ENCODE measurements around the gene ETV1.

ETV1 gene

GRCh38 chr7:13990984-13991790, 1.7 kb upstream of the ETV1 start:
- no peak for TF ChIP-seq EZH2phosphoT487 (IDR thresholded peaks at IDR 0.05; ENCODE audit: borderline replicate concordance)
- no peak for TF ChIP-seq CTCF (conservative IDR thresholded peaks at IDR 0.05; ENCODE audit: low read length)
- no peak overlapping the region for H3K4me3 ChIP-seq (ENCODE audit: low read length, poor library complexity, severe bottlenecking)
- no peaks in the 10 kb centered on the region for H3K79me2 ChIP-seq (ENCODE audit: insufficient read depth, low read length)
- H3K27me3 ChIP-seq (ENCODE audit: insufficient read depth, low read length, poor library complexity, severe bottlenecking), result no peaks in the 10 kb centered on the region
- H3F3A ChIP-seq (ENCODE audit: low read depth), result no peaks in the 10 kb centered on the region
- no peaks in the 10 kb centered on the region for H3K36me3 ChIP-seq (ENCODE audit: insufficient read depth, low read length)
- no peak overlapping the region for H3K9ac ChIP-seq (ENCODE audit: low read depth, low read length, poor library complexity, severe bottlenecking)
- no peak overlapping the region for H3K4me2 ChIP-seq (ENCODE audit: low read depth, low read length, poor library complexity, severe bottlenecking)
- H3K9me2 ChIP-seq (replicated peaks; ENCODE audit: low read depth, low read length), result no peaks in the 10 kb centered on the region
- no peak overlapping the region for H2AFZ ChIP-seq (ENCODE audit: low read length)
- no peaks in the 10 kb centered on the region for H3K4me1 ChIP-seq (ENCODE audit: insufficient read depth, low read length, poor library complexity, severe bottlenecking)
- H4K20me1 ChIP-seq (ENCODE audit: insufficient read depth, low read length, poor library complexity, severe bottlenecking), result no peaks in the 10 kb centered on the region
- H3K9me3 ChIP-seq (ENCODE audit: insufficient read depth, low read depth, low read length), result no peaks in the 10 kb centered on the region

GRCh38 chr7:13990319-13990983, 985 bp upstream of the ETV1 start:
- no peaks in the 10 kb centered on the region for H3K4me1 ChIP-seq (ENCODE audit: insufficient read depth, low read length, poor library complexity, severe bottlenecking)
- H3K9me2 ChIP-seq (replicated peaks; ENCODE audit: low read depth, low read length), result no peaks in the 10 kb centered on the region
- no peaks in the 10 kb centered on the region for H3K36me3 ChIP-seq (ENCODE audit: insufficient read depth, low read length)
- H3K4me3 ChIP-seq (ENCODE audit: low read length, poor library complexity, severe bottlenecking), result no peak overlapping the region
- no peaks in the 10 kb centered on the region for H3K79me2 ChIP-seq (ENCODE audit: insufficient read depth, low read length)
- no peaks in the 10 kb centered on the region for H3K27me3 ChIP-seq (ENCODE audit: insufficient read depth, low read length, poor library complexity, severe bottlenecking)
- no peak overlapping the region for H3K9ac ChIP-seq (ENCODE audit: low read depth, low read length, poor library complexity, severe bottlenecking)
- no peaks in the 10 kb centered on the region for H3F3A ChIP-seq (ENCODE audit: low read depth)
- H3K4me2 ChIP-seq (ENCODE audit: low read depth, low read length, poor library complexity, severe bottlenecking), result no peak overlapping the region
- no peaks in the 10 kb centered on the region for H4K20me1 ChIP-seq (ENCODE audit: insufficient read depth, low read length, poor library complexity, severe bottlenecking)
- TF ChIP-seq CTCF (conservative IDR thresholded peaks at IDR 0.05; ENCODE audit: low read length), result no peak
- H3K9me3 ChIP-seq (ENCODE audit: insufficient read depth, low read depth, low read length), result no peaks in the 10 kb centered on the region
- no peak overlapping the region for H2AFZ ChIP-seq (ENCODE audit: low read length)

GRCh38 chr7:13989949-13990305, 461 bp upstream of the ETV1 start:
- no peaks in the 10 kb centered on the region for H3F3A ChIP-seq (ENCODE audit: low read depth)
- H3K9me3 ChIP-seq (ENCODE audit: insufficient read depth, low read depth, low read length), result no peaks in the 10 kb centered on the region
- no peaks in the 10 kb centered on the region for H3K36me3 ChIP-seq (ENCODE audit: insufficient read depth, low read length)
- no peaks in the 10 kb centered on the region for H3K27me3 ChIP-seq (ENCODE audit: insufficient read depth, low read length, poor library complexity, severe bottlenecking)
- no peak overlapping the region for H2AFZ ChIP-seq (ENCODE audit: low read length)
- TF ChIP-seq CTCF (conservative IDR thresholded peaks at IDR 0.05; ENCODE audit: low read length) (no peak), EZH2phosphoT487 (IDR thresholded peaks at IDR 0.05; ENCODE audit: borderline replicate concordance) (no peak)
- no peaks in the 10 kb centered on the region for H3K79me2 ChIP-seq (ENCODE audit: insufficient read depth, low read length)
- no peak overlapping the region for H3K4me2 ChIP-seq (ENCODE audit: low read depth, low read length, poor library complexity, severe bottlenecking)
- H3K4me1 ChIP-seq (ENCODE audit: insufficient read depth, low read length, poor library complexity, severe bottlenecking), result no peaks in the 10 kb centered on the region
- no peaks in the 10 kb centered on the region for H4K20me1 ChIP-seq (ENCODE audit: insufficient read depth, low read length, poor library complexity, severe bottlenecking)
- H3K9ac ChIP-seq (ENCODE audit: low read depth, low read length, poor library complexity, severe bottlenecking), result no peak overlapping the region
- H3K4me3 ChIP-seq (ENCODE audit: low read length, poor library complexity, severe bottlenecking), result no peak overlapping the region
- H3K9me2 ChIP-seq (replicated peaks; ENCODE audit: low read depth, low read length), result no peaks in the 10 kb centered on the region
